ENCODE results near the gene DDX52. TPM values are rescaled to one million over a fixed set of nuclear protein-coding genes. Genes with fewer than 3 reads are reported as not detected.
"Not testable (repeated sequence)": the region's sequence is repeated elsewhere in the genome, so short reads cannot be mapped to it uniquely, and the experiment has no call there.

The DDX52 gene
- total and polyA plus RNA-seq, 9 of the 15 experiments (the other 6 are each of a cell fraction or from before 2014, with no cell fraction given) = 19.1 to 50.5 (median 34.8) TPM

DNA sequence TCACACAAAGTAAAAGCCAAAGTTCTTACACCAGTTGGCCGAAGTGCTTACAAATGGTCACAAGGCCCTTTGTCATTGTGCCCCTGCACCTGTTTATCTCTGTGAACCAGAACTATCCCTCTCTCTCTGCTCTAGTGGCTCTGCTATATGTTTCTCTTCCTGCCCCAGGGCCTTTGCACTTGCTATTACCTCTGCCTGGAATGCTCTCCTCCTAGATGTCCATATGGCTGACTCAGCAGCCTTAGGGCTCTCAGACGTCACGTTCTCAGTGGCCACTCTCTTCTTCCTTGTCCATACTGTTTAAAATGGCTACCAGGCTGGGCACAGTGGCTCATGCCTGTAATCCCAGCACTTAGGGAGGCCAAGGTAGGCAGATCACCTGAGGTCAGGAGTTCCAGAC, 38.8 kb upstream of the DDX52 start:
- peaks cover 10 to 12% of the 10 kb centered on the region in 2 experiments for H3K27me3 ChIP-seq (ENCODE audit: control insufficient read depth in 2 of 2, insufficient read depth in 2 of 2, low read length in 2 of 2)
- intact Hi-C loops (cut with micrococcal nuclease) (no loop called here), in situ Hi-C loops (cut with MboI) (no loop called here)
- H3K79me2 ChIP-seq (ENCODE audit: control insufficient read depth, insufficient read depth, low read length) = no peaks in the 10 kb centered on the region
- H3K27ac ChIP-seq (ENCODE audit: extremely low read depth, low read depth, low read length) = no peak overlapping the region
- no peak overlapping the region for H3K4me2 ChIP-seq (ENCODE audit: insufficient read depth, low read length)
- ATAC-seq (no peak), FAIRE-seq (no peak), DNase-seq (ENCODE audit: extremely low read depth in 1 of 4, low spot score in 3 of 4) (no peak)
- H2AFZ ChIP-seq (ENCODE audit: low read depth, low read length) = no peak overlapping the region
- no peaks in the 10 kb centered on the region for H4K20me1 ChIP-seq (replicated peaks; ENCODE audit: control insufficient read depth, insufficient read depth, low read length)
- no peak overlapping the region for H3K4me3 ChIP-seq
- no peak overlapping the region for H3K9ac ChIP-seq (ENCODE audit: insufficient read depth in 1 of 2, low read depth in 2 of 2, low read length in 2 of 2)
- H3K9me1 ChIP-seq (ENCODE audit: control insufficient read depth, insufficient read depth, low read length) = no peaks in the 10 kb centered on the region
- CTCF ChIA-PET (ENCODE audit: low intra/inter-chr PET ratio) = no interaction called here
- no peaks in the 10 kb centered on the region for H3K4me1 ChIP-seq (replicated peaks in 1 of 2; ENCODE audit: control insufficient read depth in 2 of 2, insufficient read depth in 2 of 2, low read length in 2 of 2)
- WGBS (ENCODE audit: insufficient coverage, low coverage, missing lambda C conversion rate) = 7% methylated on average over 3 of the region's 3 CpGs
- TF ChIP-seq KDM1A (IDR thresholded peaks at IDR 0.05) = peak in 1 of 2 experiments; percentile 54; a peak in 2 of 4 replicates
- 0 out of 2 replicates have a peak, but pooled peaks have one; percentile 26 for TF ChIP-seq SMARCA5 (IDR thresholded peaks at IDR 0.05)
- TF ChIP-seq ZNF316 (IDR thresholded peaks at IDR 0.05) = peak; percentile 45; the same call in 1 of the 2 replicates
- no peak for TF ChIP-seq KLF1 (tag; IDR thresholded peaks at IDR 0.05)
- no peak for TF ChIP-seq PURB (CRISPR knock-in tag; IDR thresholded peaks at IDR 0.05; ENCODE audit: low read depth)
- TF ChIP-seq C11orf30 (IDR thresholded peaks at IDR 0.05; ENCODE audit: low read depth) = peak; percentile 40
- TF ChIP-seq RBM25 (IDR thresholded peaks at IDR 0.05; ENCODE audit: low read depth, low read length, severe bottlenecking) = peak; percentile 50
- TF ChIP-seq BCOR (IDR thresholded peaks at IDR 0.05) = peak; percentile 69; the same call in 1 of the 2 replicates
- TF ChIP-seq ESRRB (CRISPR knock-in tag; IDR thresholded peaks at IDR 0.05; ENCODE audit: borderline replicate concordance) = no peak
- no peaks in the 10 kb centered on the region for H3K36me3 ChIP-seq (ENCODE audit: control insufficient read depth, insufficient read depth, low read length)
- no TSS peak for BruUV-seq (replicated peaks)
- POLR2A ChIA-PET = no interaction called here
- H3K9me3 ChIP-seq (replicated peaks; ENCODE audit: control insufficient read depth, insufficient read depth, low read depth, low read length) = no peaks in the 10 kb centered on the region

DNA sequence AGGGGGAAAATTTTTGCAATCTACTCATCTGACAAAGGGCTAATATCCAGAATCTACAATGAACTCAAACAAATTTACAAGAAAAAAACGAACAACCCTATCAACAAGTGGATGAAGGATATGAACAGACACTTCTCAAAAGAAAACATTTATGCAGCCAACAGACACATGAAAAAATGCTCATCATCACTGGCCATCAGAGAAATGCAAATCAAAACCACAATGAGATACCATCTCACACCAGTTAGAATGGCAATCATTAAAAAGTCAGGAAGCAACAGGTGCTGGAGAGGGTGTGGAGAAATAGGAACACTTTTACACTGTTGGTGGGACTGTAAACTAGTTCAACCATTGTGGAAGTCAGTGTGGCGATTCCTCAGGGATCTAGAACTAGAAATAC, 36.7 kb upstream of the DDX52 start:
- DNase-seq (ENCODE audit: extremely low read depth in 1 of 4, low spot score in 3 of 4); H3K79me2 ChIP-seq (ENCODE audit: control insufficient read depth, insufficient read depth, low read length); H3K4me3 ChIP-seq; H3K36me3 ChIP-seq (ENCODE audit: control insufficient read depth, insufficient read depth, low read length); H3K9ac ChIP-seq (ENCODE audit: insufficient read depth in 1 of 2, low read depth in 2 of 2, low read length in 2 of 2); H3K27ac ChIP-seq (ENCODE audit: extremely low read depth, low read depth, low read length); H3K9me3 ChIP-seq (replicated peaks; ENCODE audit: control insufficient read depth, insufficient read depth, low read depth, low read length); CTCF ChIA-PET (ENCODE audit: low intra/inter-chr PET ratio); H4K20me1 ChIP-seq (replicated peaks; ENCODE audit: control insufficient read depth, insufficient read depth, low read length); POLR2A ChIA-PET; H3K4me1 ChIP-seq (replicated peaks in 1 of 2; ENCODE audit: control insufficient read depth in 2 of 2, insufficient read depth in 2 of 2, low read length in 2 of 2); H3K9me1 ChIP-seq (ENCODE audit: control insufficient read depth, insufficient read depth, low read length); FAIRE-seq; BruUV-seq (replicated peaks); in situ Hi-C loops (cut with MboI); H2AFZ ChIP-seq (ENCODE audit: low read depth, low read length); ATAC-seq; intact Hi-C loops (cut with micrococcal nuclease); H3K4me2 ChIP-seq (ENCODE audit: insufficient read depth, low read length): not testable (repeated sequence)
- peaks cover 9 to 11% of the 10 kb centered on the region in 2 experiments for H3K27me3 ChIP-seq (ENCODE audit: control insufficient read depth in 2 of 2, insufficient read depth in 2 of 2, low read length in 2 of 2)
- WGBS (ENCODE audit: insufficient coverage, low coverage, missing lambda C conversion rate) = 0% methylated on average over 1 of the region's 2 CpGs

Data from K562 (cell line).